Right ventricle myocardium superior (tissue), 1 donor: ENCODE data around the gene TMEM116. TPM values are rescaled to one million over a fixed set of nuclear protein-coding genes. Genes with fewer than 3 reads are reported as not detected.
"Not testable (repeated sequence)": the region's sequence is repeated elsewhere in the genome, so short reads cannot be mapped to it uniquely, and the experiment has no call there.

Experiments used
- ATAC-seq: fragments of 200-7000 bp; cut with Tn5 transposase; one replicate; pipeline ENCODE4 v1.9.1; 2020; ENCODE audit warnings: mild to moderate bottlenecking; ENCODE audit not compliant: poor library complexity
- DNase-seq: peaks from one replicate; pipeline ENCODE4 v3.0.0-alpha.2; 2020
- intact Hi-C: fragments of 100-400 bp; cut with DNase I; formaldehyde crosslinking; loops from one replicate; pipeline ENCODE4 v1.11.2; 2022
- total RNA-seq: library from RNA; stranded (reverse); fragmentation: NEBNext Ultra II Directional; extraction: Animal tissue kit (Norgen Biotek cat#: 25700); gene quantifications from one replicate; pipeline ENCODE4 v1.2.1, GENCODE V29; 2021
- donor health status: DM: no; HTN: yes; CAD: no; lungs with severe emphysema.

TMEM116 gene
- total RNA-seq, 1 donor from 2014 or later = 42.4 TPM

- intact Hi-C loops = no loop called here
These were observed 20.5 kb downstream of the TMEM116 start for GRCh38 chr12:111992464-111992863.

DNA sequence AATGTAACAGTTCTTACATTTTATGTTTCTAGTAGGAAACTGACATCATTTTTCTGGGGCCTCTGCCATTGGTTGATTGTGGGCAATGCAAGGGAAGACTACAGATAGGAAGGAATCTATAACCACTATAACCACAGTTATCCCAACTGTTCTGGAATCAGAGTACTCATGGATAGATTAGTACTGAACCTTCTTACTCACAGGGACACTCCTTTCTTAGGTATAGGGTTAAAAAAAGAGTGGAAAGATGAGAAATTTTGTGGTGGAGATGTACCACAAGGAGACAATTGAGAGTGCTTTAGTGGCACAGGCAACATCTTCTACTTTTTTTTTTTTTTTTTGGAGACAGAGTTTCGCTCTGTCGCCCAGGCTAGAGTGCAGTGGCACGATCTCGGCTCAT is 21.0 kb downstream of the TMEM116 start:
- no peak for ATAC-seq
- DNase-seq = no peak
- intact Hi-C loops = no loop called here

More at GRCh38 chr12:111992464-111992863, 20.5 kb downstream of the TMEM116 start:
- ATAC-seq (no peak), DNase-seq (no peak)

GRCh38 chr12:111991535-111991934 is 21.4 kb downstream of the TMEM116 start:
- intact Hi-C loops = no loop called here
- no peak for DNase-seq
- ATAC-seq = no peak

DNA sequence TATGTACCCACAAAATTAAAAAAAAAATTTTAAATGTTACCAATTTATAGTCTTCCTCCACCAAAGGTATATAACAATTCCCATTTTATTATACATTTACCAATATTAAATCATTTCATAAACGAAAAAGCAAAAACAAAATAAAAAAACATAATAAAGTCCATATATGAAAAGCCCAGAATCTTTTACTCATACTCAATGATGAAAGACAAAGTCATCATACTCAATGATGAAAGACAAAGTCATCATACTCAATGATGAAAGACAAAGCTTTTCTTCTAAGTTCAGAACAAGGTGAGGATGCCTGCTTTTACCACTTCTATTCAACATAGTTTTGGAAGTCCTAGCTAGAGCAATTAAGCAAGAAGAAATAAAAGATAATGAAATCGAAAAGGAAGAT is 28.1 kb downstream of the TMEM116 start:
- no peak for DNase-seq
- no peak for ATAC-seq
- intact Hi-C loops = no loop called here

GRCh38 chr12:111981987-111982386 is 31.0 kb downstream of the TMEM116 start:
- intact Hi-C loops = no loop called here

GRCh38 chr12:111980598-111980997 is 32.4 kb downstream of the TMEM116 start:
- no peak for DNase-seq
- ATAC-seq = no peak
- intact Hi-C loops = no loop called here

More at GRCh38 chr12:111981987-111982386, 31.0 kb downstream of the TMEM116 start:
- no peak for ATAC-seq
- DNase-seq = no peak

DNA sequence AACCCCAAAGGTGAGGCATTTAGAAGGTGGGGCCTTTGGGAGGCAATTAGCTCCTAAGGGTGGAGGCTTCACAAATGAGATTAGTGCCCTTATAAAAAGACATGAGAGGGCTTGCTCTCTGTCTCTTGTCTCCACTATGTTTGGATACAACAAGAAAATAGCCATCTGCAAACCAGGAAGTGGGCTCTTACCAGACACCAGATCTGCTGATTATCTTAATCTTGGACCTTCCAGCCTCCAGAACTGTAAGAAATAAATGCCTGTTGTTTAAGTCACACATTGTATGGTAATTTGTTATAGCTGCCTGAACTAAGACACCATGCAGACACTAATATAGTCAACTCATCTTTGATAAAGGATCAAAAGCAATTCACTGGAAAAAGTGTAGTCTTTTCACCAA is 34.4 kb downstream of the TMEM116 start:
- DNase-seq (no peak), ATAC-seq (no peak)
- intact Hi-C loops = no loop called here

GRCh38 chr12:111976860-111977259 is 36.1 kb downstream of the TMEM116 start:
- intact Hi-C loops = no loop called here
- ATAC-seq (no peak), DNase-seq (no peak)

DNA sequence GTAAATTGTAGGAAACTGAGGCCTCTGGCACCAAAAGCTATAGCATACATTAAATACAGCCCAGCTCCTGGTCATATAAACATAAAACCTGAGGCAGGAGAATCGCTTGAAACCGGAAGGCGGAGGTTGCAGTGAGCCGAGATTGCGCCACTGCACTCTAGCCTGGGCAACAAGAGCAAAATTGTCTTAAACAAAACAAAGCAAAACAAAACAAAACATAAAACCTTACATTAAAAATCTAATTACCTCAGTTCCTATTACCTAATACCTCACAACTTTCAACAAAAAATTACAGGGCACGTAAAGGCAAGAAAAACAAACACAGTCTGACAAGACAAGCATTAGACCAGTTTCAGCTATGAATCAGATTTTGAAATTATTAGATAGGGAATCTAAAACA is 36.7 kb downstream of the TMEM116 start:
- DNase-seq = no peak
- intact Hi-C loops = no loop called here
- no peak for ATAC-seq

DNA sequence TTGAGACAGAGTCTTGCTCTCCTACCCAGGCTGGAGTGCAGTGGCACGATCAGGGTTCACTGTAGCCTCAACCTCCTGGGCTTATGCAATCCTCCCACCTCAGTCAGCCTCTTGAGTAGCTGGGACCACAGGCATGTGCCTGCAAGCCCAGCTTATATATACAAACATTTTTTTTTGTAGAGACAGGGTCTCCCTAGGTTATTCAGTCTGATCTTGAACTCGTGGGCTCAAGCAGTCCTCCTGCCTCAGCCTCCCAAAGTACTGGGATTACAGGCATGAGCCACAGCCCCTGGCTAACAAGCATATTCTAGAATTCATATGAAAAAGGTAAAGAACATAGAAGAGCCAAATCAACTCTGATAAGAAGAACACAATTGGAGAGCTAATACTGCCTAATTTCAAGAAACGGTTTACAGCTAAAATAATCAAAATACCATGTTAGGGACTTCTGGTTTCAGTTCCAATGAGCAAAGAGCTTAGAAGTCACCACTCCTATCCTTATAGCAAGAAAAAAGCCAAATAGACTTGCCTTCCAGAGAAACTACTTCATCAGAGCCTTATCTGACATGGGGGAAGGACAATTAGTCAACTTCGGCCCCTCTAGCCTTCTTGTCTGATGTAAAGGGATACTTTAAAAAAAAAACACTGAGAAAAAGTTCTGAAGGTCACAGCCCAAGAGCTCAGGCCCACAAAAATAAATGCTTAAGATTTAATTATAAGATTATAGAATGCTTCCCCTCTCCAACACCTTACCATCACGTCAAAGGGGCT is 37.6 kb downstream of the TMEM116 start:
- intact Hi-C loops = no loop called here
- no peak for ATAC-seq
- DNase-seq = no peak

DNA sequence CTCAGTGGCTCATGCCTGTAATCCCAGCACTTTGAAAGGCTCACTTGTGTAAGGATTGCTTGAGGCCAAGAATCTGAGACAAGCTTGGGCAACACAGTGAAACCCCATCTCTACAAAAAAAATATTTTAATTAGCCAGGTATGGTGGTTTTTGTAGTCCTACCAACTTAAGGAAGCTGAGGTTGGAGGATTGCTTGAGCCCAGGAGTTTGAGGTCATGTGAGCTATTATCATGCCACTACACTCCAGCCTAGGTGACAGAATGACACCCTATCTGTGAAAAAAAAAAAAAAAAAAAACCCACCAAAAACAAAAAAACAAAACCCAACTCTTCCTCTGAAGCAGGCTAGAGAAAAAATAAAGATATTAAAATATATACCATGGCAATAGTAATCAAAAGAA is 41.2 kb downstream of the TMEM116 start:
- ATAC-seq (no peak), DNase-seq (no peak)
- intact Hi-C loops = no loop called here

DNA sequence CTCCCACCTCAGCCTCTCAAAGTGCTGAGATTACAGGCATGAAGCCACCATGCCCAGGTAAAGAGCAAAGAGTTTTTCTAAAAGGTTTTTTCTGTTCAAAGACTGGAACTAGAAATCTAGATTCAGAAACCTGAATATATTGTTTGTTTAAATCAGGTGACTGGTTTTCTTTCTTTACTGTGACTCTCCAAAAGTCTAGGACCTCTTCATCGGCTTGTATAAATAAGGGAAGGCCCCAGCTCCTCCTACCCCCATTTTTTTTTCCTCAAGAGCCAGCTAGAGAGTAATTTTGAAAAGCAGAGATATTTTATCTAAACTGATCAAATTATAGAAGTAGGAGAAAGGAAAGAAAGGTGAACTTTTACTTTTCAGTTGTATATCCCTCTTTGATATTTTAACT is 48.0 kb downstream of the TMEM116 start:
- intact Hi-C loops = no loop called here
- DNase-seq (no peak), ATAC-seq (no peak)

- DNase-seq, ATAC-seq, intact Hi-C loops: not testable (repeated sequence)
These were observed 53.4 kb downstream of the TMEM116 start for GRCh38 chr12:111959518-111959917.

- DNase-seq, intact Hi-C loops, ATAC-seq: not testable (repeated sequence)
These were observed 55.7 kb downstream of the TMEM116 start for GRCh38 chr12:111957224-111957623.

- ATAC-seq = no peak
- intact Hi-C loops = no loop called here
- no peak for DNase-seq
These were observed 58.0 kb downstream of the TMEM116 start for GRCh38 chr12:111954969-111955368.

- DNase-seq = no peak
- peak; percentile 22 for ATAC-seq
- intact Hi-C loops = no loop called here
These were observed 59.5 kb downstream of the TMEM116 start for GRCh38 chr12:111953455-111953854.

GRCh38 chr12:111952084-111952787 is 60.7 kb downstream of the TMEM116 start:
- ATAC-seq, intact Hi-C loops, DNase-seq: not testable (repeated sequence)

DNA sequence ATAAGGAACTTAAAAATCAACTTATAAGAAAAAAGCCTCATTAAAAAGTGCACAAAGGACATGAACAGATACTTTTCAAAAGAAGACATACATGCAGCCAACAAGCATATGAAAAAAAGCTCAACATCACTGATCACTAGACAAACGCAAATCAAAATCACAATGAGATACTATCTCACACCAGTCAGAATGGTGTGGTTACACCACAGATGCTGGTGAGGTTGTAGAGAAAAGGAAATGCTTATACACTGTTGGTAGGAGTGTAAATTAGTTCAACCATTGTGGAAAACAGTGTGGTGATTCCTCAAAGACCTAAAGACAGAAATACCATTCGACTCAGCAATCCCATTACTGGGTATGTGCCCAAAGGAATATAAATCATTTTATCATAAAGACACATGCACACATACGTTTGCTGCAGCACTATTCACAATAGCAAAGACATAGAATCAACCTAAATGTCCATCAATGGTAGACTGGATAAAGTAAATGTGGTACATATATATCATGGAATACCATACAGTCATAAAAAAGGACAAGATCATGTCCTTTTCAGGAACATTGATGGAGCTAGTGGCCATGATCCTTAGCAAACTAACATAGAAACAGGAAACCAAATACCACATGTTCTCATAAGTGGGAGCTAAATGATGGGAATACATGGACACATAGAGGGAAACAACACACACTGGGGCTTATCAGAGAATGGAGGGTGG is 61.8 kb downstream of the TMEM116 start:
- DNase-seq, ATAC-seq, intact Hi-C loops: not testable (repeated sequence)

DNA sequence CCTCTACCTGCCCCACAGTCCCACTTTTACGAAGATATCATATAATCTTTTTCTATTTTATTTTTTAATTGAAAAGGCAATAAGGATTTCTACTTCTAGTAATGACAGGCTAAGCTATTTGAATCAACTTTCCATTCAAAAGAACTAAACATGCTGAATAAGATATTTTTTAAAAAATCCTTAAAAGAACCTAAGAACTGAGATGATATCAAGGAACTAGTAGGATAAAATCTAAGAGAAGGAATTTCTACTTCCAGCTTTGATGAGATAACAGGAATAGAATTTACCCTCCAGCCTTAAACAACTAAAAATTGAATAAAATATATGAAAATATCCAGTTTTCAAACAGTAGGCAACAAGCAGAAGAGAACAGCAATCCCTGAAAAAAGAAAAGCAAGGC is 69.0 kb downstream of the TMEM116 start:
- ATAC-seq = no peak
- no peak for DNase-seq
- intact Hi-C loops = loop anchor here (10.0 kb wide), 1 partner anchor 441 kb away; the partner anchor contains the start of gene HECTD4
